Sigmoid colon (tissue), 7 donors: Measurements from ENCODE around the gene RELN. TPM values are rescaled to one million over a fixed set of nuclear protein-coding genes. Genes with fewer than 3 reads are reported as not detected.
"Not testable (repeated sequence)": the region's sequence is repeated elsewhere in the genome, so short reads cannot be mapped to it uniquely, and the experiment has no call there.

Experiments used
- DNase-seq: peaks from one replicate; pipeline ENCODE4 v3.0.0-alpha.2; 2019
- H3K27ac ChIP-seq, 4 donors: fragments of 200-600 bp; sonication (generic); one replicate each; pipeline ENCODE4 v1.5.1; 2016 to 2019; ENCODE audit warnings: mild to moderate bottlenecking in 1 of 4
- H3K27me3 ChIP-seq, 3 donors: fragments of 200-600 bp; sonication (generic); one replicate each; pipeline ENCODE4 v1.5.1; 2019; ENCODE audit warnings: mild to moderate bottlenecking in 1 of 3
- H3K36me3 ChIP-seq, 4 donors: fragments of 200-600 bp; sonication (generic); one replicate each; pipeline ENCODE4 v1.5.1; 2016 to 2019
- H3K4me1 ChIP-seq, 4 donors: fragments of 200-600 bp; sonication (generic); one replicate each; pipeline ENCODE4 v1.5.1; 2017 to 2019
- H3K4me3 ChIP-seq, 4 donors: fragments of 200-600 bp; sonication (generic); one replicate each; pipeline ENCODE4 v1.5.1; 2017 to 2019; ENCODE audit warnings: mild to moderate bottlenecking in 2 of 4, moderate library complexity in 1 of 4
- H3K9me3 ChIP-seq, 4 donors: fragments of 200-600 bp in 3 of 4; sonication (generic) in 3 of 4; one replicate each; pipeline versions ENCODE4 v1.5.1 to v1.6.1; 2013 to 2019
- EP300 ChIP-seq, 4 donors: sonication (generic); formaldehyde crosslinking; IDR thresholded peaks; one replicate each; pipeline ENCODE4 v1.6.1; 2017; ENCODE audit warnings: antibody characterized with exemption in 4 of 4
- POLR2A ChIP-seq, 2 donors: fragments of 450-650 bp; IDR thresholded peaks; one replicate each; pipeline ENCODE4 v1.6.1; 2016; ENCODE audit warnings: antibody characterized with exemption in 2 of 2, mild to moderate bottlenecking in 2 of 2, moderate library complexity in 2 of 2
- POLR2AphosphoS5 ChIP-seq, 4 donors: sonication (generic); formaldehyde crosslinking; IDR thresholded peaks; one replicate each; pipeline ENCODE4 v1.6.1; 2017; ENCODE audit warnings: antibody characterized with exemption in 4 of 4
- WGBS, 2 donors: extraction: QIAGEN DNeasy Blood & Tissue Kit; methylation state at CpG; one replicate each; pipeline ENCODE4 v1.1.7; 2013; 5-methylcytosine and 5-hydroxymethylcytosine counted together
- intact Hi-C: fragments of 100-400 bp; cut with DNase I; formaldehyde crosslinking; loops from one replicate; pipeline ENCODE4 v1.15.1; 2023
- polyA plus RNA-seq, 3 donors: library from polyadenylated mRNA; stranded (reverse); fragments of 200-250 nt; gene quantifications; one replicate each; pipeline ENCODE4 v1.2.3, GENCODE V29; 2013
- total RNA-seq, 4 donors: library from RNA; depleted of rRNA; stranded (reverse); fragments of >200 nt; gene quantifications; one replicate each; pipeline ENCODE4 v1.1.0, GENCODE V29; 2016
- TF ChIP-seq, protein P1 (sequence below), 4 experiments: fragments of 450-650 bp in 3 of 4; fragments of 200-600 bp in 1 of 4; IDR thresholded peaks; one replicate each; pipeline ENCODE4 v1.5.1; 2016 to 2019; ENCODE audit warnings: antibody characterized with exemption in 4 of 4, mild to moderate bottlenecking in 3 of 4, moderate library complexity in 2 of 4
- donor health status: healthy with polysubstance abuse.
- donor health status: Bipolar disorder and iron deficiency.
- donor health status: healthy.

Gene RELN
- total and polyA plus RNA-seq, 7 donors, result under 0.01 to 9.2 (median 4.3) TPM; not detected in 1

- H3K27me3 ChIP-seq, result no peaks in the 10 kb centered on the region
- no peaks in the 10 kb centered on the region for H3K9me3 ChIP-seq
- intact Hi-C loops, result no loop called here
- WGBS, 2 donors, result 19 to 41% methylated on average over 3 of the region's 3 CpGs
- no peak overlapping the region for H3K27ac ChIP-seq
- no peaks in the 10 kb centered on the region for H3K36me3 ChIP-seq
- no peak for TF ChIP-seq POLR2AphosphoS5 (IDR thresholded peaks at IDR 0.05)
- no peak for TF ChIP-seq POLR2A (IDR thresholded peaks at IDR 0.05)
- TF ChIP-seq EP300 (IDR thresholded peaks at IDR 0.05), result no peak
- TF ChIP-seq, protein P1, sequence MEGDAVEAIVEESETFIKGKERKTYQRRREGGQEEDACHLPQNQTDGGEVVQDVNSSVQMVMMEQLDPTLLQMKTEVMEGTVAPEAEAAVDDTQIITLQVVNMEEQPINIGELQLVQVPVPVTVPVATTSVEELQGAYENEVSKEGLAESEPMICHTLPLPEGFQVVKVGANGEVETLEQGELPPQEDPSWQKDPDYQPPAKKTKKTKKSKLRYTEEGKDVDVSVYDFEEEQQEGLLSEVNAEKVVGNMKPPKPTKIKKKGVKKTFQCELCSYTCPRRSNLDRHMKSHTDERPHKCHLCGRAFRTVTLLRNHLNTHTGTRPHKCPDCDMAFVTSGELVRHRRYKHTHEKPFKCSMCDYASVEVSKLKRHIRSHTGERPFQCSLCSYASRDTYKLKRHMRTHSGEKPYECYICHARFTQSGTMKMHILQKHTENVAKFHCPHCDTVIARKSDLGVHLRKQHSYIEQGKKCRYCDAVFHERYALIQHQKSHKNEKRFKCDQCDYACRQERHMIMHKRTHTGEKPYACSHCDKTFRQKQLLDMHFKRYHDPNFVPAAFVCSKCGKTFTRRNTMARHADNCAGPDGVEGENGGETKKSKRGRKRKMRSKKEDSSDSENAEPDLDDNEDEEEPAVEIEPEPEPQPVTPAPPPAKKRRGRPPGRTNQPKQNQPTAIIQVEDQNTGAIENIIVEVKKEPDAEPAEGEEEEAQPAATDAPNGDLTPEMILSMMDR (IDR thresholded peaks at IDR 0.05), result no peak
- H3K4me1 ChIP-seq, result no peaks in the 10 kb centered on the region
- no peak for DNase-seq
- H3K4me3 ChIP-seq, result no peak overlapping the region
Measured at GRCh38 chr7:103902917-103903316, 86.5 kb downstream of the RELN start.

DNA sequence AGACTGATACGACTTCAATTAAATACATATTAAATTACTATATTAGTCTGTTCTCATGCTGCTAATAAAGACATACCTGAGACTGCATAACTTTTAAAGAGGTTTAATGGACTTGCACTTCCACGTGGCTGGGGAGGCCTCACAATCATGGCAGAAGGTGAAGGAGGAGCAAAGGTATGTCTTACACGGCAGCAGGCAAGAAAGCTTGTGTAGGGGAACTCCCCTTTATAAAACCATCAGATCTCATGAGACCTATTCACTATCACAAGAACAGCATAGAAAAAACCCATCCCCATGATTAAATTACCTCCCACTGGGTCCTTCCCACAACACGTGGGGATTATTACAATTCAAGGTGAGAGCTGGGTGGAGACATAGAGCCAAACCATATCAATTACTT is 92.6 kb downstream of the RELN start:
- H3K4me3 ChIP-seq, DNase-seq, H3K36me3 ChIP-seq, H3K4me1 ChIP-seq, H3K27me3 ChIP-seq, H3K9me3 ChIP-seq, intact Hi-C loops, H3K27ac ChIP-seq: not testable (repeated sequence)
- 72 to 86% methylated on average over 4 of the region's 4 CpGs for WGBS, 2 donors

- H3K36me3 ChIP-seq, result no peaks in the 10 kb centered on the region
- H3K4me1 ChIP-seq, result no peaks in the 10 kb centered on the region
- TF ChIP-seq, protein P1 (IDR thresholded peaks at IDR 0.05), result no peak
- TF ChIP-seq POLR2A (IDR thresholded peaks at IDR 0.05) (no peak), POLR2AphosphoS5 (IDR thresholded peaks at IDR 0.05) (no peak), EP300 (IDR thresholded peaks at IDR 0.05) (no peak)
- H3K27me3 ChIP-seq, result no peaks in the 10 kb centered on the region
- H3K4me3 ChIP-seq, result no peak overlapping the region
- WGBS, 2 donors, result 65 to 74% methylated on average over 10 of the region's 10 CpGs
- DNase-seq, result no peak
- intact Hi-C loops, result no loop called here
- no peaks in the 10 kb centered on the region for H3K9me3 ChIP-seq
- H3K27ac ChIP-seq, result no peak overlapping the region
Measured at GRCh38 chr7:103894656-103895596, 94.5 kb downstream of the RELN start.

DNA sequence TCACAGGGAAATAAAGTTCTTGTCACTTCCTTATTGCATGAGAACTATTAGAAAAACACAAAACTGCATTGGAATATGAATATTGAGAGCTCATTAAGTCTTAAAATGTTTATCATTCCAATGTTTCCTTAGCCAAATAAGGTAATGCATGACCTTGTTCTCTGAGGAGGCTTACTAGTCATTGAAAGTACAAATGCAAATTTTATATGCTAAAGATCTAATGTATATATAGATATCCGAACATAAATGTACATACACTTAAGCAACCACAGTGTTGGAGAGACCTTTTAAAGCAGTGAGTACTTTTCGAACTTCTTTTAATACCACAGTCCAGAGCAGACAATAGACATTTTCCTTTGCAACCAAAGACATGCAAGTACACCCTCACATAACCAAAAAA is 96.1 kb downstream of the RELN start:
- no peak for DNase-seq
- Histone ChIP-seq H3K9me3 (no peaks in the 10 kb centered on the region), H3K27me3 (no peaks in the 10 kb centered on the region), H3K36me3 (no peaks in the 10 kb centered on the region), H3K4me1 (no peaks in the 10 kb centered on the region), H3K27ac (no peak overlapping the region), H3K4me3 (no peak overlapping the region)
- TF ChIP-seq EP300 (IDR thresholded peaks at IDR 0.05), result no peak
- TF ChIP-seq POLR2A (IDR thresholded peaks at IDR 0.05), result no peak
- TF ChIP-seq POLR2AphosphoS5 (IDR thresholded peaks at IDR 0.05), result no peak
- TF ChIP-seq, protein P1 (IDR thresholded peaks at IDR 0.05), result no peak
- intact Hi-C loops, result no loop called here
- WGBS, 2 donors, result 20 to 69% methylated on average over 2 of the region's 2 CpGs

GRCh38 chr7:103889451-103889850 is 100.0 kb downstream of the RELN start:
- Histone ChIP-seq H3K36me3 (no peaks in the 10 kb centered on the region), H3K9me3 (peaks cover 0 to 2% (median 0%) of the 10 kb centered on the region in 4 donors), H3K4me3 (no peak overlapping the region), H3K27ac (no peak overlapping the region), H3K27me3 (no peaks in the 10 kb centered on the region), H3K4me1 (no peaks in the 10 kb centered on the region)
- TF ChIP-seq POLR2AphosphoS5 (IDR thresholded peaks at IDR 0.05), result no peak
- no peak for TF ChIP-seq POLR2A (IDR thresholded peaks at IDR 0.05)
- no peak for TF ChIP-seq EP300 (IDR thresholded peaks at IDR 0.05)
- TF ChIP-seq, protein P1 (IDR thresholded peaks at IDR 0.05), result no peak
- intact Hi-C loops, result no loop called here
- DNase-seq, result no peak
- 47 to 57% methylated on average over 3 of the region's 3 CpGs for WGBS, 2 donors
